Measurements from ENCODE around the gene ISM1.
A peak's percentile ranks its signal among the peaks of the same experiment; 100 is the strongest.

ISM1 gene

DNA sequence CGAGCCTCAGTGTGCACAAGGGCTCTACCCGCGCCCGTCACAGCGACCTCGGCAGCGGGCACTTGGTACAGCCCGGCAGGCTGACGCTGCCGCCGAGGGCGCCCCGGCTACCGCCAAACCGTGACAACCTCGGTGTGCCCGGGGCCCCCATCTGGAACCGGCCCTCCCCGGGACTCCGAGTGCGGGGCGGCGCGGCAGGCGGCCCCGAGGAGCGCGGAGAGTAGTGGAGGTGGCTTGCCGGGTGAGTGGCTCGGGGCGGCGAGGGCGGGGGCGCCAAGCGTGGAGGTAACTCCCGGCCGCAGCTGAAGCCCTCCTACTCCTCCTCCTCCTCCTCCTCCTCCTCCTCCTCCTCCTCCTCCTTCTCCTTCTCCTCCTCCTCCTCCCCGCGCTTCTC lies at the start of gene ISM1:
Gene ISM1, plus strand, starts transcription at position 371 of the 394 bp plus-strand sequence. CDS start 503 bp downstream, outside the sequence.
- DNase-seq: peak in 5 of 10 donors; percentile 11 to 82 (median 72)
- intact Hi-C loops (cut with DNase I): no loop called here

DNA sequence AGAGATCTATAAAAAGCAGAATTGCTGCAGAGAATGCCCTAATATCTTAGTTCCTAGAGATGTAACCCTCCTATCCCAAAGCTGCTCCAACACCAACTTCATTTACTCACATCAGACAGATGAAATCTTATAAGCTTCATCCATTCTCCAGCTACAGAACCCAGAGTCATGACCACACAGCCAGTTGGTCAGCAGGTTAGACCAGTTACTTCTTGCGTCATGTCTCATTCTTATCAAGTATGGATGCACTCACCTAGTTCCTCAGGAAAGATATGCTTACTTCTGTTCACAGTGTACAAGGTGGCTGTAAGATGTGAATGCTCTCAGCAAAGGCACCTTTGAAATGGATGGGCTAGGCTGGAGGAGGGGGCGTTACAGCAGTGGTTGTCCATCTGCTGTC lies 47.9 kb upstream of the ISM1 start:
- no peak for DNase-seq
- intact Hi-C loops (cut with DNase I): no loop called here

- no peak for DNase-seq
Observed at GRCh38 chr20:13174402-13174801, 46.7 kb upstream of the ISM1 start.

DNA sequence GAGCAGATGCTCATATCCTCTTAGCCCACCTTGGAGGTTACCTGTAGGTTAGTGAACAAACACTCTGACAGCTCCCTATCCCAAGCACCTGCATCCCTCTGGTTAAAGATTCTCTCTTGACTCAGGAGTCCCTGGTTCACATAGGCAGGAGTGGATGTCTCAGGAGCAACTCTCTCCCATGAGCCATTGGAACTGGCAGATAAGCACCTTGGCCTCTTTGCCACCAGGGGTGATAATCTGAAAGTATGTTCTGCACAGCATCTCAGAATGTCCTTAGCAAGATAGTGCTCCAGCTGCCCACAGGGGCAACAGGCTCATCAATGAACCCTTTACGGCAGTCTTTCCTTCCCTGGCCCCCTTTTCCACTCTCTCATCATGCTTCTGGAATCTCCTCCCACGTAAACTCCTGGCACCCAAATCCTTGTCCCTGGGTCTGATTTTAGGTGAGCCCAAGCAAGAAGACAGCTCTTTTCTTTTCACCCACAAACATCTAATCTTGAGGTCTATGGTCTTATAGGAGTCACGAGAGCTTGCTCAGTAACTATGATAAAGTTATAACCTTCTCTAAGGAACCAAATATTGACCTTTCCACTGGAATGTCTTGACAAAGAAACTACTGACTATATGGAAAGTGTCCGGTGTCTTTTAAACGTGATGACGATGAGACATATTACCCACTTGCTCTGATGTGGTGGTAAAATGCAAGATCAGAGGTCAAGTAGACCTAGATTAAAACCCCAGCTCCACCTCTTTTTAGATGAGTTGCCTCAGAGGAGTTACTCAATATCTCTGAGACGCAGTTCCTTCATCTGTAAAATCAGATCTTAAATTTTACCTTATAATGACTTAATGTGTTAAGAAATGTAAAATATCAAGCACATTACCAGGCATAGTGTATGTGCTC lies 39.8 kb upstream of the ISM1 start:
- intact Hi-C loops (cut with DNase I): no loop called here

More at GRCh38 chr20:13174402-13174801, 46.7 kb upstream of the ISM1 start:
- intact Hi-C loops (cut with DNase I): no loop called here

DNA sequence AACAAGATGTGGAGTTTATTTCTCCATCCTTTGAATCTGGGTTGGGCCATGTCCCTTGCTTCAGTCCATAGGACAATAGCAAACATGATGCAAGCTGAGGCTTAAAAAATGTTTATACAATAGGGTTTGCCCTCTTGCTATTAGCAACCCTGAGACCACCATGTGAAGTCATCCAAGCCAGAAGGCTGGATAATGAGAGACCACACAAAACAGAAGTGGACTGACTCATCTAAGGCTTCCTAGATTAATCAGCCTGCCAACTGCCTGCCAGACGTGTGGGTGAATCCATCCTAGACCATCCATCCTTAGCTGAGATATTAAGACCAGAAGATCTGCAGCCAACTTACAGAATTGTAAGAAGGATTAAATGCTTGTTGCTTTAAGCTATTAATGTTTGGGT lies 38.1 kb upstream of the ISM1 start:
- intact Hi-C loops (cut with DNase I): no loop called here
- no peak for DNase-seq

More for the DNA sequence above, 39.8 kb upstream of the ISM1 start:
- DNase-seq: no peak

- no peak for DNase-seq
- intact Hi-C loops (cut with DNase I): no loop called here
Observed at GRCh38 chr20:13186043-13186774, 34.9 kb upstream of the ISM1 start.

DNA sequence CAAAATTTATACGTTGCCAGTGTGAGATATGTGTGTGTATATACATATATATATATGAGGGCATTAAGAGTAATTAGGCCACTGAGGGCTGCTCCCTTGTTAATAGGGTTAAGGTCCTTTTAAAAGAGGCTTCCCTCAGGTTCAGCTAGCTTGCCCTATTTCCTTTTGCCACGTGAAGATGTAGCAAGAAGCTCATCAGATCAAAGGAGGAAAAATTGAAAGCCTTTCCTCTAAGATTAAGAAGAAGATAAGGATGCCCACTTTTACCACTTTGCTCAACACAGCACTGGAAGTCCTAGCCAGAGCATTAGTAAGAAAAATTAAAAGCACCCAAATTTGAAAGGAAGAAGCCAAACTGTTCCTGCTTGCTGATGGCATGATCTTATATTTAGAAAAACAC lies 33.2 kb upstream of the ISM1 start:
- intact Hi-C loops (cut with DNase I): no loop called here
- DNase-seq: no peak

DNA sequence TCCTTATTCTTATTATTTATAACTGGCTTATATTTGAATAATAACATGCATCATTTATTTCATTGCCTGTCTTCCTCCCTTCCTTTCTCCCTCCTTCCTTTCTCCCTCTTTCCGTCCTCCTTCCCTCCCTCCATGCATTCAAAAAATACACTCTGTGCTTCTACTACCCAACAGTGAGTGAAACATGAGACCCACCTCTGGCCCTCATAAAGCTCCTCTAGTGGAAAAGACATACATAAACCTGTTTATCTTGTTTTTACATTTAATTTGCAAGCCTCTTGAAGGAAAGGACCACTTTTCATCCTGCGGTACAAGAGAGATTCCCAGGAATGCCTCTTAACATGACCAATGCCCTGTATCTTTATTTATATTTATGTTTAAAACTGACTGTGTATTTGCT lies 21.8 kb upstream of the ISM1 start:
- no peak for DNase-seq
- intact Hi-C loops (cut with DNase I): no loop called here

DNA sequence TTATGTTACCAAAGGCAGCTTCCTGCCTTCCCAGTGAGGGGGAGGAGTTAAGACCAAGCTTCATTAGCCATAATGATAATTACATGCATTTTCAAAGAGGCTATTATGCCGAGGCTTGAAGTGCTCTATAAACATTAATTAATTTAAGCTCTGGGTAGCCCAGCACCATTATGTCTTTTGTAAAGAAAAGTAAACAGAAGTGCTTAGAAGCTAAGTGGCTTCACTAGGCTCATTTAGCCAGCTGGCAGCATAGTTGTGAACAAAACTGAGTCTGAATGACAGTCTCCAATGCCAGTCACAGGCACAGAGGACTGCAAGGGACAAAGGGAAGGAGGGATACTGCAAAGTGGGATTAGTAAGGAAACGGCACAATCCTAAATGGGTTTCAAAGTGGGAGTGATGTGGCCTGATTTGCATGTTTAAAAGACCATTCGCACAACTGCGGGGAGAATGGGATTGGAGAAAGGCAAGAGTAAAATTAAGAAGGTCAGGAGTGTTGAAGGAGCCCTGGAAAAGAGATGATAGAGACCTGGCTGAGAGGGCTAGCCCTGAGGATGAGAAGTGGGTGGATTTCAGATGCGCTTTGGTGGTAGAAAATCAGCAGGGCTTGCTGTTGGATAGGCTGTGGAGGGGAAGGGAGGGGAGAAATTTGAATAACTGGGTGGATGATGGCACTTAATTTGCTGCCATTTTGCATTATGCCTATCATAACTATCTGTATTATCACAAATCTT lies 20.1 kb upstream of the ISM1 start:
- no peak for DNase-seq

DNA sequence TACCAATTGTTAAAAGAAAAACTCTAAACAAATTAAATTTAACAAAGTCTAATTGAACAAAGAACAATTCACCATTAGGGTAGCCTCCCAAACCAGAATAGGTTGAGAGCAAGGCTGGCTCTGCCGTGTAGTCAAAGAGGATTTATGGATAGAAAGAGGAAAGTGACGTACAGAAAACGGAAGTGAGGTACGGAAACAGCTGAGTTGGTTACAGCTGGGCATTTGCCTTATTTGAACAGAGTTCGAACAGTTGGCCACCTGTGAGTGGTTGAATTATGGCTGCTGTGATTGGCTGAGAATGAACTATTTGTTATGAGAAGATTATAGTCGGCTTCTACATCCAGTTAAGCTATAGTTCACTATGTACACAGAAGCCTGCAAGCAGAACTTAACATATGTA lies 18.5 kb upstream of the ISM1 start:
- DNase-seq: no peak
- intact Hi-C loops (cut with DNase I): no loop called here

More for the DNA sequence above, 20.1 kb upstream of the ISM1 start:
- intact Hi-C loops (cut with DNase I): no loop called here

DNA sequence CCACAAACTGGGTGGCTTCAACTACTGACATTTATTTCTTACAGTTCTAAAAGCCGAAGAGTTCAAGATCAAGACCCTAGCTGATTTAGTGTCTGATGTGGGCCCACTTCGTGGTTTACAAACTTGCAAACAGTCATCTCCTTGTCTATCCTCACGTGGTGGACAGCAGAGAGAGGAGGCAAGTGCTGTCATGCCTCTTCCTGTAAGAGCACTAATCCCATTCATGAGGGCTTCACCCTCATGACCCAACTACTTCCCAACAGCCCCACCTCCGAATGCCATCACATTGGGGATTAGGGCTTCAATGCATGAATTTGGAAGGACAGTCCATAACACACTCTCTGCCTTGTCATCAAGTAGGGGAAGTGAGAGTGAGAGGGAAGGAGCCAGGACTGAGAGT lies 15.6 kb upstream of the ISM1 start:
- no peak for DNase-seq
- intact Hi-C loops (cut with DNase I): no loop called here

- intact Hi-C loops (cut with DNase I): no loop called here
- DNase-seq: no peak
Observed at GRCh38 chr20:13205848-13206434, 15.1 kb upstream of the ISM1 start.

DNA sequence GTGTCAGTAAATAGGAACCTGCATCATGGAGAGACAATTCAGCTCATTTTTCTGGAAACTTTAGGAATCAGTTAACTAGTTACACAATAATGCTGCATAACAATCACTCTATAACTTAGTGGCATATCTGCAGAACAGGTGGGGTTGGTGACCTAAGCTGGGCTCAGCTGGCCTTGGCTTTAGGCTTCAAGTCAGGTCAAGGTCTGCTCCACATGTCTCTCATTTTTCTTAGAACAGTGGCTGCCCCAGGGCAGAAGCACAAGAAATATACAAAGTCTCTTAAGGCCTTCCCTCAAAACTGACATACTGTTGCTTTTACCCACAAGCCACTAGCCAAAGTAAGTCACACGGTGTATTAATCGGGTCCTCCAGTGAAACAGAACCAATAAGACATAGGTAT lies 14.1 kb upstream of the ISM1 start:
- DNase-seq: no peak
- intact Hi-C loops (cut with DNase I): no loop called here

- intact Hi-C loops (cut with DNase I): no loop called here
- DNase-seq: no peak
Observed at GRCh38 chr20:13211956-13212618, 9.0 kb upstream of the ISM1 start.

DNA sequence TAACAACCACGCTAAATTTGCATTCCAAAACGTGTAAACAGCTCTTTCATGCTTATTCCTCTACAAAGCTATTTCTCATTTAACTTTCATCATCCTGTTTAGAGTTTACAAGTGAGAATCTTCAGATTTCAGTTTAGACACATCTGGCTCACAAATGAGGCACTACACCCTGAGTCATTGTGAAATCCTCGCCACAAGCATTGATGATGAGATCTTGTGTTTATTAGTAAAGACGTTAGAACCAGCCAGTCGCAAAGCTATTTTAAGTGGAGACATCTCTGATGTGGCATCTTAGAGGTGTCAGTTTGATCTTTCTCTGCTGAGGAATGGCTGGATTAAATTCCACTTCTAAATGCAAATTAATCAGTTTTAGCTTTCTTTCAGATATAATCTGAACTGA lies 8.3 kb upstream of the ISM1 start:
- intact Hi-C loops (cut with DNase I): no loop called here
- DNase-seq: no peak

DNA sequence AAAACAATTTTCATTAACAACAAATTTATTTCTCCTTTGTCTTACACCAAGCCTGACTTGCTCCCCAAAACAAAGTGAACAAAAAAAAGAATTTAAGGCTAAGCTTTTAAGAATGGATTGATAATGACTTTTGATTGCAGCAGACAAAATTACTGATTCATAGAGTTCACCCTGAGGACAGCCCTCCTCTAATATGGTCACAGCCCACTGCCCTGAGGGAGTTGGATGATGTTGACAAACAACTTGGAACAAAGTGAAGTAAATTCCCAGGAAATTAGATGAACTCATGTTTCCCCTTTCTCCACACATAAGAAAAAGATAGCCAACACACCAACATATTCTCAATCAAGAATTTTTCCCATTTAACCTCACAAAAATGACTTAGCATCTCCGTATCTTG lies 7.7 kb upstream of the ISM1 start:
- intact Hi-C loops (cut with DNase I): no loop called here
- DNase-seq: no peak

GRCh38 chr20:13216533-13216932 lies 4.5 kb upstream of the ISM1 start:
- intact Hi-C loops (cut with DNase I): no loop called here
- no peak for DNase-seq

GRCh38 chr20:13219327-13220193 lies 1.5 kb upstream of the ISM1 start:
- intact Hi-C loops (cut with DNase I): no loop called here
- DNase-seq: peak in 1 of 10 donors; percentile 75
